ENCODE results near the gene DNAH11. TPM values are rescaled to one million over a fixed set of nuclear protein-coding genes. Genes with fewer than 3 reads are reported as not detected.

The DNAH11 gene
- total RNA-seq, 1 experiment from 2014 or later = 1.6 TPM

DNA sequence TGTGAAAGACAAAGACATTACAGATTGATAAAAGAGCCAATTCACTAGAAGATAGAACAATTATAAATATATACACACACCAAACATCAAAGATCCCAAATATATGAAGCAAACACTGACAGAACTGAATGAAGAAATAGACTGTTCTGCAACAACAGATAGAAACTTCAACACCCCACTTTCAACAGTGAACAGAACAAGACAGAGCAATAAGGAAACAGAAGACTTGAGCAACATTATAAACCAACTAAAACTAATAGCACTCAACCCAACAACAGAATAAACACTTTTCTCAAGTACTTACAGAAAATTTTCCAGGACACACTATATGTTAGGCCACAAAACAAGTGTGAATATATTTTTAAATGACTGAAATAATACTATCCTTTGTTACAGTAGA is 392.0 kb downstream of the DNAH11 start:
- no peaks in the 10 kb centered on the region for H3K9me2 ChIP-seq (replicated peaks; ENCODE audit: low read length)
- no peak for ATAC-seq
- H3K4me2 ChIP-seq (ENCODE audit: low read length) = no peak overlapping the region
- ChIA-PET POLR2A (ENCODE audit: unreplicated experiment) (no interaction called here), CTCF (no interaction called here)
- H3K36me3 ChIP-seq (ENCODE audit: low read depth, low read length) = peaks cover 19% of the 10 kb centered on the region
- no peak overlapping the region for H2AFZ ChIP-seq (ENCODE audit: low read length)
- H3K9me3 ChIP-seq (ENCODE audit: low read length) = no peaks in the 10 kb centered on the region
- H3K79me2 ChIP-seq (ENCODE audit: low read length) = peaks cover 79% of the 10 kb centered on the region
- H4K20me1 ChIP-seq (ENCODE audit: low read length) = peaks cover 21% of the 10 kb centered on the region; the same call in 1 of the 2 replicates
- TF ChIP-seq EZH2 (IDR thresholded peaks at IDR 0.05; ENCODE audit: low read length, unreplicated experiment) = no peak
- TF ChIP-seq, protein P1, sequence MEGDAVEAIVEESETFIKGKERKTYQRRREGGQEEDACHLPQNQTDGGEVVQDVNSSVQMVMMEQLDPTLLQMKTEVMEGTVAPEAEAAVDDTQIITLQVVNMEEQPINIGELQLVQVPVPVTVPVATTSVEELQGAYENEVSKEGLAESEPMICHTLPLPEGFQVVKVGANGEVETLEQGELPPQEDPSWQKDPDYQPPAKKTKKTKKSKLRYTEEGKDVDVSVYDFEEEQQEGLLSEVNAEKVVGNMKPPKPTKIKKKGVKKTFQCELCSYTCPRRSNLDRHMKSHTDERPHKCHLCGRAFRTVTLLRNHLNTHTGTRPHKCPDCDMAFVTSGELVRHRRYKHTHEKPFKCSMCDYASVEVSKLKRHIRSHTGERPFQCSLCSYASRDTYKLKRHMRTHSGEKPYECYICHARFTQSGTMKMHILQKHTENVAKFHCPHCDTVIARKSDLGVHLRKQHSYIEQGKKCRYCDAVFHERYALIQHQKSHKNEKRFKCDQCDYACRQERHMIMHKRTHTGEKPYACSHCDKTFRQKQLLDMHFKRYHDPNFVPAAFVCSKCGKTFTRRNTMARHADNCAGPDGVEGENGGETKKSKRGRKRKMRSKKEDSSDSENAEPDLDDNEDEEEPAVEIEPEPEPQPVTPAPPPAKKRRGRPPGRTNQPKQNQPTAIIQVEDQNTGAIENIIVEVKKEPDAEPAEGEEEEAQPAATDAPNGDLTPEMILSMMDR (conservative IDR thresholded peaks at IDR 0.05; ENCODE audit: low read depth, low read length) = no peak
- no peak for TF ChIP-seq EZH2phosphoT487 (IDR thresholded peaks at IDR 0.05; ENCODE audit: borderline replicate concordance, low read length)
- H3K27ac ChIP-seq (ENCODE audit: low read length) = no peak overlapping the region
- no peak overlapping the region for H3K9ac ChIP-seq (ENCODE audit: low read length)
- intact Hi-C loops (cut with micrococcal nuclease) = no loop called here
- H3F3A ChIP-seq (ENCODE audit: low read length, unreplicated experiment) = no peaks in the 10 kb centered on the region
- no peaks in the 10 kb centered on the region for H3K27me3 ChIP-seq (ENCODE audit: low read length)
- BruUV-seq (replicated peaks) = no TSS peak
- H3K4me1 ChIP-seq (ENCODE audit: insufficient read depth, low read length) = peaks cover 13% of the 10 kb centered on the region
- H3K4me3 ChIP-seq (ENCODE audit: low read length) = no peak overlapping the region
- DNase-seq = no peak

DNA sequence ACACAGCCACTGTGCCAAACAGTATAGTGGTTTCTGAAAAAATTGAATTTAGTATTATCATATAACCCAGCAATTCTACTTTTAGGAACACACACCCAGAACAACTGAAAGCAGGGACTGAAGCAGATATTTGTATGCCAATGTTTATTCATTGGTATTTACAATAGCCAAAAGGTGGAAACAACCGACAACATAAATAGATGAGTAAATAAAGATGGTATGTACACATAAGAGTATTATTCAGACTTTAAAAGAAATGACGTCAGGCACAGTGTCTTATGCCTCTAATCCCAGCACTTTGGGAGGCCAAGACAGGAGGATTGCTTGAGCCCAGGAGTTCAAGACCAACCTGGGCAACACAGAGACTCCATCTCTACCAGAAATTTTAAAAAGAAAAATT is 395.6 kb downstream of the DNAH11 start:
- Histone ChIP-seq H4K20me1 (ENCODE audit: low read length) (peaks cover 42% of the 10 kb centered on the region; the same call in 1 of the 2 replicates), H3K79me2 (ENCODE audit: low read length) (peaks cover 98% of the 10 kb centered on the region), H3K36me3 (ENCODE audit: low read depth, low read length) (peaks cover 19% of the 10 kb centered on the region), H3K4me3 (ENCODE audit: low read length) (no peak overlapping the region), H3K9me2 (replicated peaks; ENCODE audit: low read length) (no peaks in the 10 kb centered on the region), H3K9ac (ENCODE audit: low read length) (no peak overlapping the region), H3K4me2 (ENCODE audit: low read length) (0 out of 2 replicates have a peak overlapping the region, but pooled peaks have one; percentile 8), H3K4me1 (ENCODE audit: insufficient read depth, low read length) (peaks cover 37% of the 10 kb centered on the region), H3K27ac (ENCODE audit: low read length) (peak overlapping the region; percentile 19), H3K9me3 (ENCODE audit: low read length) (no peaks in the 10 kb centered on the region), H2AFZ (ENCODE audit: low read length) (no peak overlapping the region), H3K27me3 (ENCODE audit: low read length) (no peaks in the 10 kb centered on the region), H3F3A (ENCODE audit: low read length, unreplicated experiment) (no peaks in the 10 kb centered on the region)
- BruUV-seq (replicated peaks) = no TSS peak
- ChIA-PET POLR2A (ENCODE audit: unreplicated experiment) (no interaction called here), CTCF (no interaction called here)
- ATAC-seq (peak; percentile 9; the same call in 1 of the 2 replicates), DNase-seq (peak; percentile 35)
- intact Hi-C loops (cut with micrococcal nuclease) = no loop called here
- TF ChIP-seq EZH2phosphoT487 (IDR thresholded peaks at IDR 0.05; ENCODE audit: borderline replicate concordance, low read length) = no peak
- no peak for TF ChIP-seq EZH2 (IDR thresholded peaks at IDR 0.05; ENCODE audit: low read length, unreplicated experiment)
- TF ChIP-seq, protein P1 (conservative IDR thresholded peaks at IDR 0.05; ENCODE audit: low read depth, low read length) = no peak

DNA sequence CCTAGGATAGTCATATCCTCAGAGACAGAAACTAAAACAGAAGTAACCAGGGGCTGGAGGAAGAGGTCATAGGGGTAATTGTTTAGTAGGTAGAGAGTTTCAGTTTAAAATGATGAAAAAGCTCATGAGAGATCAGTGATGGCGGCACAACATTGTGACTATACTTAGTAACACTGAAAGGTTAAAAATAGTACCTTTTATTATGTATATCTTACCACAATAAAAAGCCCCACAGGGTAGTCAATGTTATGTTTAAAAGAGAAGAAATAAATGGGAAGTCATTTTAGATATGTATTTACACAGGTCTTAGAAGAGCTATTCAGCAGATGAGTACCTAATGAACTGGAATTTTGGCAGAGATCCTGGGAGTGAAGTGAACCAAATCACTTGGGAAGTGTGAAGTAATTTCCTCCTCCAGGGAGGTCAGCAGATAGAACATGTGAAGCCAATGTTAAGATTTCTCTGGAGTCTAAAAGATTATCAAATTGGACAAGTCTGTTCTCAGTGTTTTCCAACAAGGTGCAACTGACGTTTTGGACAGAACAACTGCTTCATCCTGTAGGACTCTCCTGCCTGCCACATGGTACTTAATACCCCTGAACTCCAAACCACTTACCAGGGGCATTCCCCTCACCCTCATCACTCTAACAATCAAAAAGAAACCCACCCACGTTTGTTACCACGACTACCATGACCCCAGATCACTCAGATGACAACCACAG is 396.5 kb downstream of the DNAH11 start:
- peaks cover 43% of the 10 kb centered on the region for H3K4me1 ChIP-seq (ENCODE audit: insufficient read depth, low read length)
- H3K79me2 ChIP-seq (ENCODE audit: low read length) = peaks cover 98% of the 10 kb centered on the region
- intact Hi-C loops (cut with micrococcal nuclease) = loop anchor here (1.0 kb wide), 1 partner anchor 28 kb away; no protein-coding TSS in a partner anchor
- H2AFZ ChIP-seq (ENCODE audit: low read length) = no peak overlapping the region
- H3K27me3 ChIP-seq (ENCODE audit: low read length) = no peaks in the 10 kb centered on the region
- no peaks in the 10 kb centered on the region for H3K9me2 ChIP-seq (replicated peaks; ENCODE audit: low read length)
- TF ChIP-seq, protein P1 (conservative IDR thresholded peaks at IDR 0.05; ENCODE audit: low read depth, low read length) = no peak
- TF ChIP-seq EZH2phosphoT487 (IDR thresholded peaks at IDR 0.05; ENCODE audit: borderline replicate concordance, low read length) = no peak
- TF ChIP-seq EZH2 (IDR thresholded peaks at IDR 0.05; ENCODE audit: low read length, unreplicated experiment) = no peak
- peak; percentile 13 for ATAC-seq
- H3K36me3 ChIP-seq (ENCODE audit: low read depth, low read length) = peaks cover 19% of the 10 kb centered on the region
- peaks cover 41% of the 10 kb centered on the region; the same call in 1 of the 2 replicates for H4K20me1 ChIP-seq (ENCODE audit: low read length)
- H3F3A ChIP-seq (ENCODE audit: low read length, unreplicated experiment) = no peaks in the 10 kb centered on the region
- BruUV-seq (replicated peaks) = no TSS peak
- POLR2A ChIA-PET (ENCODE audit: unreplicated experiment) = interaction anchor here (0.6 to 0.7 kb wide), 2 partner anchors 16 to 468 kb away, joined by 4 to 11 read pairs; no protein-coding TSS in a partner anchor
- DNase-seq = peak; percentile 35
- H3K9me3 ChIP-seq (ENCODE audit: low read length) = no peaks in the 10 kb centered on the region
- H3K4me3 ChIP-seq (ENCODE audit: low read length) = no peak overlapping the region
- CTCF ChIA-PET = no interaction called here
- H3K9ac ChIP-seq (ENCODE audit: low read length) = no peak overlapping the region
- peak overlapping the region; percentile 19 for H3K27ac ChIP-seq (ENCODE audit: low read length)
- H3K4me2 ChIP-seq (ENCODE audit: low read length) = 0 out of 2 replicates have a peak overlapping the region, but pooled peaks have one; percentile 8

Data from PC-3 (cell line).